HCT116 (cell line): Measurements from ENCODE around the gene LMCD1. TPM values are rescaled to one million over a fixed set of nuclear protein-coding genes. Genes with fewer than 3 reads are reported as not detected.

Experiments used
- ATAC-seq: fragments of 200-7000 bp; cut with Tn5 transposase; 2 replicates; pipeline ENCODE4 v1.9.1; 2020; ENCODE audit warnings: mild to moderate bottlenecking, moderate library complexity
- BruUV-seq: library from RNA; stranded (reverse); fragments of 400-500 nt; replicated peaks from 2 replicates; lab custom pipeline; 2021; lab: Mats Ljungman, UMichigan
- CTCF ChIA-PET: fragments of 300-600 bp; sonication (Branson Sonifier 250); formaldehyde crosslinking; loops from one replicate; lab custom pipeline; 2021; ENCODE audit warnings: antibody characterized with exemption; lab: Charles Lee
- POLR2A ChIA-PET: fragments of 300-600, 350-600 bp; sonication (Branson Sonifier 250); formaldehyde crosslinking; loops from one replicate; lab custom pipeline; 2021; ENCODE audit warnings: antibody characterized with exemption; lab: Charles Lee
- RAD21 ChIA-PET, 2 experiments: fragments of 300-600 bp; sonication (Branson Sonifier 250); formaldehyde crosslinking; loops; one replicate each; lab custom pipeline; 2023; ENCODE audit warnings: low total read pairs in 2 of 2; ENCODE audit not compliant: uncharacterized antibody in 2 of 2, unreplicated experiment in 2 of 2, low non-redundant PET in 1 of 2; lab: Charles Lee
- DNase-seq: peaks from one replicate; pipeline ENCODE4 v3.0.0-alpha.2; 2010; ENCODE audit warnings: low read depth, low spot score
- H2AFZ ChIP-seq: fragments of 200-600 bp; shearing (Covaris generic), sonication (generic); 2 replicates; pipeline ENCODE4 v1.6.1; 2017; ENCODE audit warnings: low read depth, mixed run types, mixed read lengths, antibody characterized with exemption, low read length; ENCODE audit not compliant: poor library complexity, severe bottlenecking
- H3K27ac ChIP-seq: 2 replicates; pipeline ENCODE4 v1.5.1; 2012; ENCODE audit warnings: low read depth, low read length
- H3K27me3 ChIP-seq: fragments of 200-600 bp; sonication (generic); 2 replicates; pipeline ENCODE4 v1.6.1; 2016; ENCODE audit warnings: mixed run types, low read length, mixed read lengths; ENCODE audit not compliant: insufficient read depth
- H3K36me3 ChIP-seq, 2 experiments: fragments of 200-500 bp in 1 of 2; fragments of 200-600 bp in 1 of 2; sonication (Bioruptor generic) in 1 of 2; sonication (generic) in 1 of 2; 2 replicates each; pipeline versions ENCODE4 v1.5.1 to v1.6.1; 2014 to 2016; ENCODE audit warnings: low read length in 2 of 2, inconsistent platforms in 1 of 2, mixed read lengths in 1 of 2, mixed run types in 1 of 2; ENCODE audit not compliant: insufficient read depth in 2 of 2, control insufficient read depth in 1 of 2
- H3K4me1 ChIP-seq, 2 experiments: fragments of 200-600 bp in 1 of 2; sonication (generic) in 1 of 2; 2 replicates each; pipeline versions ENCODE4 v1.5.1 to v1.6.1; 2012 to 2017; ENCODE audit warnings: low read length in 2 of 2, inconsistent platforms in 1 of 2, mild to moderate bottlenecking in 1 of 2, mixed read lengths in 1 of 2, mixed run types in 1 of 2, moderate library complexity in 1 of 2; ENCODE audit not compliant: insufficient read depth in 2 of 2, control insufficient read depth in 1 of 2
- H3K4me2 ChIP-seq: fragments of 200-600 bp; sonication (generic); 2 replicates; pipeline ENCODE4 v1.6.1; 2017; ENCODE audit warnings: mixed run types, low read length, mixed read lengths
- H3K4me3 ChIP-seq, 2 experiments: fragments of 200-600 bp in 1 of 2; sonication (generic) in 1 of 2; replicated peaks in 1 of 2; 2 replicates each; pipeline ENCODE4 v1.5.1; 2011 to 2016; ENCODE audit warnings: low read length in 2 of 2, control low read depth in 1 of 2, low read depth in 1 of 2, mild to moderate bottlenecking in 1 of 2, mixed read lengths in 1 of 2, mixed run types in 1 of 2
- H3K79me2 ChIP-seq: fragments of 200-600 bp; sonication (generic); 2 replicates; pipeline ENCODE4 v1.6.1; 2017; ENCODE audit warnings: mild to moderate bottlenecking, mixed run types, low read length, moderate library complexity, mixed read lengths; ENCODE audit not compliant: insufficient read depth
- H3K9ac ChIP-seq: fragments of 200-600 bp; sonication (generic); 2 replicates; pipeline ENCODE4 v1.6.1; 2016; ENCODE audit warnings: low read length, mixed read lengths
- H3K9me2 ChIP-seq: fragments of 200-600 bp; sonication (generic), shearing (Covaris generic); 2 replicates; pipeline ENCODE4 v1.6.1; 2017; ENCODE audit warnings: mixed run types, mild to moderate bottlenecking, moderate library complexity; ENCODE audit not compliant: insufficient read depth
- H3K9me3 ChIP-seq, 2 experiments: fragments of 200-500 bp in 1 of 2; fragments of 200-600 bp in 1 of 2; sonication (Bioruptor generic) in 1 of 2; sonication (generic) in 1 of 2; 2 replicates each; pipeline ENCODE4 v1.6.1; 2014 to 2017; ENCODE audit warnings: low read length in 2 of 2, mixed read lengths in 2 of 2, inconsistent platforms in 1 of 2, low read depth in 1 of 2, mild to moderate bottlenecking in 1 of 2, mixed run types in 1 of 2, moderate library complexity in 1 of 2; ENCODE audit not compliant: control insufficient read depth in 1 of 2, insufficient read depth in 1 of 2
- H4K20me1 ChIP-seq: fragments of 200-600 bp; sonication (generic), shearing (Covaris generic); 2 replicates; pipeline ENCODE4 v1.6.1; 2017; ENCODE audit warnings: mixed run types, mild to moderate bottlenecking, moderate library complexity; ENCODE audit not compliant: insufficient read depth
- ATF3 ChIP-seq: IDR thresholded peaks from 2 replicates; pipeline ENCODE4 v1.6.1; 2012
- CBX3 ChIP-seq: IDR thresholded peaks from 2 replicates; pipeline ENCODE4 v1.6.1; 2012; ENCODE audit warnings: low read depth
- CEBPB ChIP-seq: IDR thresholded peaks from 2 replicates; pipeline ENCODE4 v1.6.1; 2012; ENCODE audit warnings: low read depth
- EZH2phosphoT487 ChIP-seq: fragments of 200-600 bp; IDR thresholded peaks from 2 replicates; pipeline ENCODE4 v1.6.1; 2018; ENCODE audit warnings: antibody characterized with exemption, borderline replicate concordance
- JUND ChIP-seq: IDR thresholded peaks from 2 replicates; pipeline ENCODE4 v1.6.1; 2012
- POLR2A ChIP-seq: IDR thresholded peaks from 2 replicates; pipeline ENCODE4 v1.7.0; 2011; ENCODE audit warnings: borderline replicate concordance; ENCODE audit not compliant: insufficient read depth, insufficient read length; ENCODE audit errors: extremely low read depth
- POLR2AphosphoS5 ChIP-seq: IDR thresholded peaks from 2 replicates; pipeline ENCODE4 v1.6.1; 2011; ENCODE audit warnings: mild to moderate bottlenecking, low read depth, low read length, moderate library complexity
- SP1 ChIP-seq: IDR thresholded peaks from 2 replicates; pipeline ENCODE4 v1.6.1; 2012; ENCODE audit warnings: low read depth
- TCF7L2 ChIP-seq: IDR thresholded peaks from 2 replicates; pipeline ENCODE4 v1.7.0; 2011; ENCODE audit warnings: borderline replicate concordance, inconsistent platforms; ENCODE audit not compliant: insufficient read depth, insufficient read length; ENCODE audit errors: extremely low read depth
- YY1 ChIP-seq: IDR thresholded peaks from 2 replicates; pipeline ENCODE4 v1.6.1; 2011; ENCODE audit warnings: low read length, low read depth, moderate library complexity, mild to moderate bottlenecking; ENCODE audit not compliant: insufficient replicate concordance; ENCODE audit errors: extremely low read depth
- intact Hi-C: fragments of 100-400 bp; cut with micrococcal nuclease; formaldehyde crosslinking; loops from 2 replicates; pipeline ENCODE4 v1.10.0; 2022
- total RNA-seq: library from RNA; stranded (reverse); gene quantifications from one replicate; pipeline ENCODE4 v1.2.1, GENCODE V29; 2021; ENCODE audit not compliant: unreplicated experiment
- TF ChIP-seq, protein P1 (sequence below), 3 experiments: fragments of 200-600 bp in 1 of 3; sonication (generic) in 1 of 3; IDR thresholded peaks in 2 of 3; conservative IDR thresholded peaks in 1 of 3; 2 replicates each; pipeline ENCODE4 v1.5.1; 2012 to 2017; ENCODE audit warnings: low read depth in 2 of 3, low read length in 2 of 3, antibody characterized with exemption in 1 of 3, borderline replicate concordance in 1 of 3, control low read depth in 1 of 3, mild to moderate bottlenecking in 1 of 3, mixed read lengths in 1 of 3, mixed run types in 1 of 3, moderate library complexity in 1 of 3; ENCODE audit not compliant: insufficient read depth in 1 of 3

LMCD1 gene
- total RNA-seq, 1 experiment from 2014 or later, result 4.6 TPM

DNA sequence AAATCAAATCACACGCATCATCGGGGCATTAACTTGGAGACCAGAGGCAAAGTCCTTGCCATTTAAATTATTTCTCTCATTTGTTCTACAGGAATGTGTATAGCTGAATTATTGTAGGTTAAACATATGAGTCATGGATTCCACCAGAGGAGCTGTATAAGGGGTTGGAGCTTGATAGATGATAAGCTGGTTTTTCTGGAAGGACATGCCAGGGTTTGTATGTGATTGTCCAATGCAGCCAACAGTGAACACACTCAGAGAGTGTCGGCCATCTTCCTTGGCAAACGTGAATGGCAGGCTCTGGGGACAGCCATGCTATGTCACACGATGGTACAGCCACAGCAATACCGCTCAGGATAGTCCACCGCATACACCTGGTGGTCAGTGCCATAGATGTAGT lies 117.9 kb downstream of the LMCD1 start:
- RAD21 ChIA-PET, result no interaction called here

More for the DNA sequence above, 117.9 kb downstream of the LMCD1 start:
- H3K27ac ChIP-seq, result no peak overlapping the region
- no peak overlapping the region for H2AFZ ChIP-seq
- no peaks in the 10 kb centered on the region for H3K9me2 ChIP-seq
- no peak overlapping the region for H3K9ac ChIP-seq
- POLR2A ChIA-PET, result no interaction called here
- CTCF ChIA-PET, result interaction anchor here (0.7 kb wide), 1 partner anchor 178 kb away, joined by 3 read pairs; no protein-coding TSS in a partner anchor
- no TSS peak for BruUV-seq
- TF ChIP-seq CBX3 (no peak), SP1 (no peak), EZH2phosphoT487 (no peak), ATF3 (no peak), POLR2A (no peak), CEBPB (no peak), YY1 (no peak), POLR2AphosphoS5 (no peak), JUND (no peak), TCF7L2 (no peak)
- TF ChIP-seq, protein P1, sequence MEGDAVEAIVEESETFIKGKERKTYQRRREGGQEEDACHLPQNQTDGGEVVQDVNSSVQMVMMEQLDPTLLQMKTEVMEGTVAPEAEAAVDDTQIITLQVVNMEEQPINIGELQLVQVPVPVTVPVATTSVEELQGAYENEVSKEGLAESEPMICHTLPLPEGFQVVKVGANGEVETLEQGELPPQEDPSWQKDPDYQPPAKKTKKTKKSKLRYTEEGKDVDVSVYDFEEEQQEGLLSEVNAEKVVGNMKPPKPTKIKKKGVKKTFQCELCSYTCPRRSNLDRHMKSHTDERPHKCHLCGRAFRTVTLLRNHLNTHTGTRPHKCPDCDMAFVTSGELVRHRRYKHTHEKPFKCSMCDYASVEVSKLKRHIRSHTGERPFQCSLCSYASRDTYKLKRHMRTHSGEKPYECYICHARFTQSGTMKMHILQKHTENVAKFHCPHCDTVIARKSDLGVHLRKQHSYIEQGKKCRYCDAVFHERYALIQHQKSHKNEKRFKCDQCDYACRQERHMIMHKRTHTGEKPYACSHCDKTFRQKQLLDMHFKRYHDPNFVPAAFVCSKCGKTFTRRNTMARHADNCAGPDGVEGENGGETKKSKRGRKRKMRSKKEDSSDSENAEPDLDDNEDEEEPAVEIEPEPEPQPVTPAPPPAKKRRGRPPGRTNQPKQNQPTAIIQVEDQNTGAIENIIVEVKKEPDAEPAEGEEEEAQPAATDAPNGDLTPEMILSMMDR (IDR thresholded peaks at IDR 0.05 in 2 of 3, conservative IDR thresholded peaks at IDR 0.05 in 1 of 3; ENCODE audit: borderline replicate concordance in 1 of 3, insufficient read depth in 1 of 3, low read depth in 2 of 3, low read length in 2 of 3), result no peak
- H3K27me3 ChIP-seq, result no peaks in the 10 kb centered on the region
- intact Hi-C loops, result no loop called here
- ATAC-seq, result no peak
- no peak overlapping the region for H3K4me2 ChIP-seq
- no peaks in the 10 kb centered on the region for H3K36me3 ChIP-seq
- no peak overlapping the region for H3K4me3 ChIP-seq
- no peaks in the 10 kb centered on the region for H3K79me2 ChIP-seq
- H3K4me1 ChIP-seq, result no peaks in the 10 kb centered on the region; a peak in 1 of 4 replicates
- DNase-seq, result no peak
- H4K20me1 ChIP-seq, result no peaks in the 10 kb centered on the region
- H3K9me3 ChIP-seq, result peaks cover 0 to 7% of the 10 kb centered on the region in 2 experiments; a peak in 1 of 4 replicates
